Adipocyte (in vitro differentiated cells): Measurements from ENCODE around the gene FOXC2.

Experiments used
- DNase-seq: peaks from one replicate; pipeline ENCODE4 v3.0.0-alpha.2; 2015; ENCODE audit warnings: low read depth
- H3K27me3 ChIP-seq: replicated peaks from 2 replicates; pipeline ENCODE4 v1.7.0; 2013; ENCODE audit warnings: mild to moderate bottlenecking, low read length, moderate library complexity; ENCODE audit not compliant: control insufficient read depth, insufficient read depth
- H3K36me3 ChIP-seq: 2 replicates; pipeline ENCODE4 v1.7.0; 2013; ENCODE audit warnings: low read length, mild to moderate bottlenecking, moderate library complexity; ENCODE audit not compliant: control insufficient read depth, insufficient read depth, severe bottlenecking
- H3K4me1 ChIP-seq: 2 replicates; pipeline ENCODE4 v1.7.0; 2013; ENCODE audit warnings: mild to moderate bottlenecking, low read length, moderate library complexity; ENCODE audit not compliant: control insufficient read depth, insufficient read depth
- H3K4me3 ChIP-seq: 2 replicates; pipeline ENCODE4 v1.7.0; 2013; ENCODE audit warnings: mild to moderate bottlenecking, low read length, moderate library complexity
- H3K9ac ChIP-seq: 2 replicates; pipeline ENCODE4 v1.7.0; 2013; ENCODE audit warnings: mild to moderate bottlenecking, low read length, moderate library complexity
- H3K9me3 ChIP-seq: 2 replicates; pipeline ENCODE4 v1.7.0; 2013; ENCODE audit warnings: mild to moderate bottlenecking, low read length, moderate library complexity; ENCODE audit not compliant: control insufficient read depth

The FOXC2 gene

GRCh38 chr16:86614699-86615098 lies 48.1 kb downstream of the FOXC2 start:
- no peaks in the 10 kb centered on the region for H3K36me3 ChIP-seq
- no peaks in the 10 kb centered on the region for H3K27me3 ChIP-seq
- no peak for DNase-seq
- H3K4me1 ChIP-seq = peaks cover 30% of the 10 kb centered on the region
- no peaks in the 10 kb centered on the region for H3K9me3 ChIP-seq
- H3K9ac ChIP-seq = no peak overlapping the region
- no peak overlapping the region for H3K4me3 ChIP-seq

GRCh38 chr16:86616906-86617305 lies 50.3 kb downstream of the FOXC2 start:
- Histone ChIP-seq H3K4me1 (peaks cover 13% of the 10 kb centered on the region), H3K9ac (no peak overlapping the region)

GRCh38 chr16:86618431-86619238 lies 52.0 kb downstream of the FOXC2 start:
- no peaks in the 10 kb centered on the region for H3K36me3 ChIP-seq
- peak overlapping the region; percentile 41 for H3K9ac ChIP-seq
- peak overlapping the region; percentile 72 for H3K4me3 ChIP-seq
- H3K9me3 ChIP-seq = peaks cover 4% of the 10 kb centered on the region
- no peaks in the 10 kb centered on the region for H3K27me3 ChIP-seq
- H3K4me1 ChIP-seq = peaks cover 12% of the 10 kb centered on the region
- DNase-seq = no peak

More at GRCh38 chr16:86616906-86617305, 50.3 kb downstream of the FOXC2 start:
- no peaks in the 10 kb centered on the region for H3K36me3 ChIP-seq
- H3K9me3 ChIP-seq = peaks cover 4% of the 10 kb centered on the region
- DNase-seq = no peak
- no peaks in the 10 kb centered on the region for H3K27me3 ChIP-seq
- no peak overlapping the region for H3K4me3 ChIP-seq
